Endothelial cell (in vitro differentiated cells): Measurements from ENCODE around the gene MAP3K8. TPM values are rescaled to one million over a fixed set of nuclear protein-coding genes. Genes with fewer than 3 reads are reported as not detected.

ENCODE experiments used
- DNase-seq: peaks from one replicate; pipeline ENCODE4 v3.0.0; 2021; ENCODE audit warnings: low spot score
- H3K27ac Mint-ChIP-seq: one replicate; pipeline ENCODE4 v1.8.0; 2021; ENCODE audit warnings: mixed read lengths, inconsistent platforms; ENCODE audit not compliant: unreplicated experiment
- H3K27me3 Mint-ChIP-seq: one replicate; pipeline ENCODE4 v1.8.0; 2021; ENCODE audit warnings: mild to moderate bottlenecking, moderate library complexity, mixed read lengths, inconsistent platforms; ENCODE audit not compliant: unreplicated experiment
- H3K36me3 Mint-ChIP-seq: one replicate; pipeline ENCODE4 v1.8.0; 2021; ENCODE audit warnings: mild to moderate bottlenecking, low read depth, mixed read lengths, inconsistent platforms; ENCODE audit not compliant: unreplicated experiment
- H3K4me1 Mint-ChIP-seq: one replicate; pipeline ENCODE4 v1.8.0; 2021; ENCODE audit warnings: mild to moderate bottlenecking, mixed read lengths, inconsistent platforms; ENCODE audit not compliant: unreplicated experiment
- H3K4me3 Mint-ChIP-seq: one replicate; pipeline ENCODE4 v1.8.0; 2021; ENCODE audit warnings: mild to moderate bottlenecking, mixed read lengths, inconsistent platforms; ENCODE audit not compliant: unreplicated experiment
- H3K9me3 Mint-ChIP-seq: one replicate; pipeline ENCODE4 v1.8.0; 2021; ENCODE audit warnings: mixed read lengths, inconsistent platforms; ENCODE audit not compliant: unreplicated experiment
- total RNA-seq: library from RNA; stranded (reverse); fragmentation: NEBNext Ultra II Directional; extraction: Animal tissue kit (Norgen Biotek cat#: 25700); gene quantifications from one replicate; pipeline ENCODE4 v1.2.1, GENCODE V29; 2021; ENCODE audit not compliant: unreplicated experiment
- TF ChIP-seq, protein P1 (sequence below): fragments of 200-600 bp; sonication (generic); IDR thresholded peaks from one replicate; pipeline ENCODE4 v1.5.0; 2021; ENCODE audit warnings: antibody characterized with exemption; ENCODE audit not compliant: unreplicated experiment

MAP3K8 gene
- total RNA-seq, 1 donor from 2014 or later: 6.2 TPM

DNA sequence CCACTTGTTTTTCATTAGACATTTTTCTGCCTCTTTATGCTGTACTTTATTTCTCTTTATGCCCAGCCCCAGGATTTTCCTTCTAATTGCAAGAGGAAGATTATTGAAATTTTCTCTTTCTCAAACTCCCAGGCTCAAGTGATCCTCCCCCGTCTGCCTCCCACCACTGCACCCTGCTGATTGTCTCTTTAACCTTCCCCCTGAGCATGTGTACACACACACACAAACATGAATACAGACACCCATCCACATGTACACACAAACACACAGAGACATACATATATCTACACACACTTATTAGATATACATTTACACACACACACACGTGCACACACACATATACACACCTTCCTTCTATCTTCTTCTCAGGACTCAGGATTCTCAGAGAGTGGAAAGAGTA lies 37.3 kb upstream of the MAP3K8 start:
- no peak overlapping the region for H3K4me3 Mint-ChIP-seq
- no peak overlapping the region for H3K27ac Mint-ChIP-seq
- TF ChIP-seq, protein P1, sequence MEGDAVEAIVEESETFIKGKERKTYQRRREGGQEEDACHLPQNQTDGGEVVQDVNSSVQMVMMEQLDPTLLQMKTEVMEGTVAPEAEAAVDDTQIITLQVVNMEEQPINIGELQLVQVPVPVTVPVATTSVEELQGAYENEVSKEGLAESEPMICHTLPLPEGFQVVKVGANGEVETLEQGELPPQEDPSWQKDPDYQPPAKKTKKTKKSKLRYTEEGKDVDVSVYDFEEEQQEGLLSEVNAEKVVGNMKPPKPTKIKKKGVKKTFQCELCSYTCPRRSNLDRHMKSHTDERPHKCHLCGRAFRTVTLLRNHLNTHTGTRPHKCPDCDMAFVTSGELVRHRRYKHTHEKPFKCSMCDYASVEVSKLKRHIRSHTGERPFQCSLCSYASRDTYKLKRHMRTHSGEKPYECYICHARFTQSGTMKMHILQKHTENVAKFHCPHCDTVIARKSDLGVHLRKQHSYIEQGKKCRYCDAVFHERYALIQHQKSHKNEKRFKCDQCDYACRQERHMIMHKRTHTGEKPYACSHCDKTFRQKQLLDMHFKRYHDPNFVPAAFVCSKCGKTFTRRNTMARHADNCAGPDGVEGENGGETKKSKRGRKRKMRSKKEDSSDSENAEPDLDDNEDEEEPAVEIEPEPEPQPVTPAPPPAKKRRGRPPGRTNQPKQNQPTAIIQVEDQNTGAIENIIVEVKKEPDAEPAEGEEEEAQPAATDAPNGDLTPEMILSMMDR: no peak
- no peaks in the 10 kb centered on the region for H3K36me3 Mint-ChIP-seq
- peaks cover 4% of the 10 kb centered on the region for H3K4me1 Mint-ChIP-seq
- no peaks in the 10 kb centered on the region for H3K9me3 Mint-ChIP-seq
- no peak for DNase-seq
- no peaks in the 10 kb centered on the region for H3K27me3 Mint-ChIP-seq

DNA sequence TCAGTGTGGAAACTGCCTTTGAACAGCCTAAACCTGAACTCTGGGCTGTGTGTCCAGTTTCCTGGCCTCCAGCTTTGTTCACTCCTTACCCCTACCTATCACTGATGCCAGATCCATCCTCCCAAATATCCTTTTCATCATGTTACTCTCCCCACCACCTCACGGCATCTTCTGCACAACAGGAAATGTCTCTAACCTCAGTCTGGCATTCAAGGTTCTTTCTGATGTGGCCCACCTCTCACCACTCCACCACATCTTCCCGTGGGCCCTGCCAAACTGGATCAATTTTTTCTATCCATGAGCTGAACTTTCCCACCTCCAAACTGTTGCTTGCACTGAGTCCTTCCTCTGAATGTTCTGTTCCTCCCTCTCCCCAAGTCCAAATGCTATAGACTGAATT lies 35.8 kb upstream of the MAP3K8 start:
- Mint-ChIP-seq H3K4me3 (no peak overlapping the region), H3K27ac (no peak overlapping the region), H3K36me3 (no peaks in the 10 kb centered on the region), H3K4me1 (no peaks in the 10 kb centered on the region), H3K27me3 (no peaks in the 10 kb centered on the region), H3K9me3 (no peaks in the 10 kb centered on the region)
- TF ChIP-seq, protein P1: no peak
- no peak for DNase-seq

DNA sequence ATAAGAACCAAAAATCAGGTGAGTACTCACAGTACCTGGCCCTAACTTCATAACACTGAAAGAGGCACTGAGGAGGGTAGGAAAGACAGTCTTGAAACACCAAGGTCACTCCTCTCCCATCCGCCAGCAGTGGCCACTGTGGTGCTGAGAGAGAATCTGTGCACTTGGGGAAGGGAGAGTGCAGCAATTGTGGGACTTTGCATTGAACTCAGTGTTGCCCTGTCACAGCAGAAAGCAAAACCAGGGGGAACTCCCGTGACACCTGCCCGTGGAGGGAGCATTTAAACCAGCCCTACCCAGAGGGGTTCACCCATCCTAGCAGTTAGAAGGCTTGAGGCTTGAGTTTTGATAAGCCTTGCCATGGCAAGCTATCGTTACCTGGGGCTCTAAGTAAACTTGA lies 35.2 kb upstream of the MAP3K8 start:
- no peaks in the 10 kb centered on the region for H3K9me3 Mint-ChIP-seq
- H3K4me3 Mint-ChIP-seq: no peak overlapping the region
- no peaks in the 10 kb centered on the region for H3K36me3 Mint-ChIP-seq
- no peak overlapping the region for H3K27ac Mint-ChIP-seq
- H3K4me1 Mint-ChIP-seq: no peaks in the 10 kb centered on the region
- TF ChIP-seq, protein P1: no peak
- DNase-seq: no peak
- H3K27me3 Mint-ChIP-seq: no peaks in the 10 kb centered on the region

DNA sequence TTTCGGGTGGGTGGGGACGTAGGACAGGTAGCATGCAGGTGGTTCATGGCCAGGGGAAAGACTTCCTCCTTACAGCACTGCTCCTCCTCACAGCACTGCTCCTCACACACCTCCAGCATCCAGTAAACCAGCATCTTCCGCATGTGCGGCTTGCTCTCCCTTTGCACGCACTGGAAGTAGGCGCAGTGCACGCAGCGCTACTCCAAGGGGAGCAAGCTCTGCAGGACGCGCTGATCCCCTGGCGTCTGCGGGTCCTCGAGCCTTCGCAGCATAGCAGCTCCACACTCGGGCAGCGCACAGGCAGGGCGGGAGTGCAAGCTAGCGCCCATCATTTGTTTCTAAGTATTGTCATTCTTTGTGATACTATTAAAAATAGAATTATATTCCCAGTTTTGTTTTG lies 30.5 kb upstream of the MAP3K8 start:
- no peaks in the 10 kb centered on the region for H3K4me1 Mint-ChIP-seq
- no peaks in the 10 kb centered on the region for H3K36me3 Mint-ChIP-seq
- H3K27ac Mint-ChIP-seq: no peak overlapping the region
- no peak overlapping the region for H3K4me3 Mint-ChIP-seq
- TF ChIP-seq, protein P1: no peak
- H3K27me3 Mint-ChIP-seq: no peaks in the 10 kb centered on the region
- peaks cover 7% of the 10 kb centered on the region for H3K9me3 Mint-ChIP-seq
- DNase-seq: no peak

DNA sequence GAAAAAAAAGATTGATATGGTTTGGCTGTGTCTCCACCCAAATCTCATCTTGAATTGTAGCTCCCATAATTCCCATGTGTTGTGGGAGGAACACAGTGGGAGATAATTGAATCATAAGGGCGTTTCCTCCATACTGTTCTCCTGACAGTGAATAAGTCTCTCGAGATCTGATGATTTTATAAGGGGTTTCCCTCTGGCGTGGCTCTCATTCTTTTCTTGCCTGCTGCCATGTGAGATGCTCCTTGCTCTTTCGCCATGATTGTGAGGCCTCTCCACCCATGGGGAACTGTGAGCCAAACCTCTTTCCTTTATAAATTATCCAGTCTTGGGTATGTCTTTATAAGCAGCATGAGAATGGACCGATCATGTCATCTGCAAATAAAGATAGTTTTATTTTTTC lies 29.4 kb upstream of the MAP3K8 start:
- TF ChIP-seq, protein P1: no peak
- Mint-ChIP-seq H3K27ac (no peak overlapping the region), H3K36me3 (no peaks in the 10 kb centered on the region), H3K4me1 (no peaks in the 10 kb centered on the region), H3K27me3 (no peaks in the 10 kb centered on the region), H3K9me3 (peaks cover 7% of the 10 kb centered on the region), H3K4me3 (no peak overlapping the region)
- DNase-seq: no peak
